Ovary (tissue), 9 donors: ENCODE measurements around the gene WWC1. TPM values are rescaled to one million over a fixed set of nuclear protein-coding genes. Genes with fewer than 3 reads are reported as not detected.
A peak's percentile ranks its signal among the peaks of the same experiment; 100 is the strongest.

Experiments
- DNase-seq, 5 donors: peaks; one replicate each; pipeline ENCODE4 v3.0.0-alpha.2; 2019 to 2020
- H3K27ac ChIP-seq, 2 donors: fragments of 200-600 bp; one replicate each; pipeline versions ENCODE4 v1.5.1 to v1.8.0; 2019 to 2022
- H3K27me3 ChIP-seq: fragments of 200-600 bp; one replicate; pipeline ENCODE4 v1.8.0; 2022
- H3K36me3 ChIP-seq: fragments of 200-600 bp; sonication (generic); one replicate; pipeline ENCODE4 v1.5.1; 2019
- H3K4me1 ChIP-seq: one replicate; pipeline ENCODE4 v1.8.1; 2013; ENCODE audit warnings: mild to moderate bottlenecking, moderate library complexity; ENCODE audit not compliant: insufficient read depth
- H3K4me3 ChIP-seq: fragments of 200-600 bp; sonication (generic); one replicate; pipeline ENCODE4 v1.5.1; 2017
- H3K9me3 ChIP-seq, 2 donors: fragments of 200-600 bp in 1 of 2; sonication (generic) in 1 of 2; one replicate each; pipeline versions ENCODE4 v1.5.1 to v1.8.1; 2013 to 2019; ENCODE audit warnings: mild to moderate bottlenecking in 1 of 2, moderate library complexity in 1 of 2
- CTCF ChIP-seq, 3 donors: fragments of 450-650 bp in 2 of 3; fragments of 200-600 bp in 1 of 3; IDR thresholded peaks; one replicate each; pipeline versions ENCODE4 v1.5.1 to v1.8.0; 2016 to 2022; ENCODE audit warnings: antibody characterized with exemption in 3 of 3, mild to moderate bottlenecking in 1 of 3
- EP300 ChIP-seq: sonication (generic); formaldehyde crosslinking; IDR thresholded peaks from one replicate; pipeline ENCODE4 v1.6.1; 2017; ENCODE audit warnings: antibody characterized with exemption
- POLR2A ChIP-seq: fragments of 450-650 bp; IDR thresholded peaks from one replicate; pipeline ENCODE4 v1.6.1; 2017; ENCODE audit warnings: antibody characterized with exemption, mild to moderate bottlenecking, moderate library complexity
- WGBS, 3 donors: extraction: QIAGEN DNeasy Blood & Tissue Kit in 1 of 3; methylation state at CpG; one replicate each; pipeline versions ENCODE4 v1.1.5 to v1.1.7; 2013 to 2017; 5-methylcytosine and 5-hydroxymethylcytosine counted together
- intact Hi-C, 4 donors: fragments of 100-400 bp; cut with DNase I; formaldehyde crosslinking; loops; one replicate each; pipeline versions ENCODE4 v1.11.0 to v1.15.1; 2022 to 2023
- polyA plus RNA-seq, 2 donors: library from polyadenylated mRNA; stranded (reverse); fragments of 200-250 nt in 1 of 2; fragments of 350-450 nt in 1 of 2; fragmentation: Illumina TruSeq in 1 of 2; extraction: RNeasy Lipid Tissue Mini Kit (QIAGEN cat#74804) in 1 of 2; gene quantifications; one replicate each; pipeline ENCODE4 v1.2.3, GENCODE V29; 2013 to 2014
- total RNA-seq, 7 donors: library from RNA; depleted of rRNA in 2 of 7; stranded (reverse); fragments of >200 nt in 2 of 7; fragmentation: NEBNext Ultra II Directional in 3 of 7; extraction: Animal tissue kit (Norgen Biotek cat#: 25700) in 3 of 7; gene quantifications; one replicate each; pipeline versions ENCODE4 v1.1.0 to v1.2.4, GENCODE V29; 2016 to 2023
- donor health status: DM: no; HTN: no; CAD: no; lungs with moderate emphysema.
- donor health status: DM: no; HTN: no; CAD: no.
- donor health status: Bipolar disorder and iron deficiency.
- donor health status: DM: yes; HTN: yes; CAD: no.
- donor health status: DM: no; HTN: no; CAD: no.
- donor health status: DM: yes; HTN: yes; CAD: no.

The WWC1 gene
- total and polyA plus RNA-seq, 9 donors: 0.58 to 60.3 (median 5.3) TPM

GRCh38 chr5:168362097-168362885 is 70.8 kb downstream of the WWC1 start:
- DNase-seq: no peak
- Histone ChIP-seq H3K27me3 (no peaks in the 10 kb centered on the region), H3K4me3 (no peak overlapping the region), H3K36me3 (no peaks in the 10 kb centered on the region), H3K4me1 (no peaks in the 10 kb centered on the region), H3K9me3 (no peaks in the 10 kb centered on the region), H3K27ac (no peak overlapping the region)
- no peak for TF ChIP-seq CTCF (IDR thresholded peaks at IDR 0.05)
- TF ChIP-seq EP300: no peak
- TF ChIP-seq POLR2A: no peak
- 75 to 86% (median 84%) methylated on average over 3 of the region's 3 CpGs for WGBS, 3 donors
- intact Hi-C loops: no loop called here

- Histone ChIP-seq H3K36me3 (no peaks in the 10 kb centered on the region), H3K27me3 (no peaks in the 10 kb centered on the region), H3K9me3 (no peaks in the 10 kb centered on the region), H3K4me1 (no peaks in the 10 kb centered on the region), H3K27ac (no peak overlapping the region), H3K4me3 (no peak overlapping the region)
- TF ChIP-seq EP300: no peak
- TF ChIP-seq POLR2A: no peak
- no peak for TF ChIP-seq CTCF (IDR thresholded peaks at IDR 0.05)
- intact Hi-C loops: no loop called here
- WGBS, 3 donors: 81 to 84% (median 83%) methylated on average over 11 of the region's 11 CpGs
- no peak for DNase-seq
Measured at GRCh38 chr5:168364151-168364661, 72.8 kb downstream of the WWC1 start.

- Histone ChIP-seq H3K4me1 (no peaks in the 10 kb centered on the region), H3K4me3 (no peak overlapping the region), H3K27ac (no peak overlapping the region), H3K9me3 (no peaks in the 10 kb centered on the region), H3K36me3 (no peaks in the 10 kb centered on the region), H3K27me3 (no peaks in the 10 kb centered on the region)
- no peak for DNase-seq
- intact Hi-C loops: no loop called here
- TF ChIP-seq EP300: no peak
- TF ChIP-seq CTCF (IDR thresholded peaks at IDR 0.05): no peak
- WGBS, 3 donors: 50 to 52% (median 50%) methylated on average over 12 of the region's 12 CpGs
Measured at GRCh38 chr5:168364750-168365550, 73.5 kb downstream of the WWC1 start.

- Histone ChIP-seq H3K27me3 (no peaks in the 10 kb centered on the region), H3K27ac (no peak overlapping the region), H3K36me3 (no peaks in the 10 kb centered on the region), H3K9me3 (no peaks in the 10 kb centered on the region), H3K4me3 (no peak overlapping the region), H3K4me1 (no peaks in the 10 kb centered on the region)
- 23 to 24% (median 24%) methylated on average over 10 of the region's 10 CpGs for WGBS, 3 donors
- peak in 2 of 5 donors; percentile 19 to 38 for DNase-seq
- TF ChIP-seq EP300 (no peak), CTCF (IDR thresholded peaks at IDR 0.05) (no peak), POLR2A (no peak)
- intact Hi-C loops: no loop called here
Measured at GRCh38 chr5:168365581-168366081, 74.2 kb downstream of the WWC1 start.
